HEK293T (cell line): Measurements from ENCODE around the gene SDHA.

Source experiments
- CTCF ChIA-PET: fragments of 350-600 bp; formaldehyde crosslinking; extraction: SDS; loops from one replicate; lab custom pipeline; 2021; ENCODE audit warnings: antibody characterized with exemption, inconsistent platforms; lab: Yijun Ruan, JAX
- POLR2A ChIA-PET: fragments of 350-600 bp; formaldehyde crosslinking; extraction: SDS; loops from one replicate; lab custom pipeline; 2020; ENCODE audit warnings: antibody characterized with exemption, inconsistent platforms; lab: Yijun Ruan, JAX
- DNase-seq: peaks from one replicate; pipeline ENCODE4 v3.0.0; 2012; ENCODE audit warnings: mixed read lengths; ENCODE audit errors: extremely low spot score
- ARNT ChIP-seq: fragments of 450-650 bp; IDR thresholded peaks from 2 replicates; pipeline ENCODE4 v1.6.1; 2017; ENCODE audit warnings: mild to moderate bottlenecking
- BHLHE40 ChIP-seq: fragments of 450-650 bp; IDR thresholded peaks from 2 replicates; pipeline ENCODE4 v1.6.1; 2016; ENCODE audit warnings: mild to moderate bottlenecking, moderate library complexity, borderline replicate concordance
- CTBP1 ChIP-seq: fragments of 450-650 bp; IDR thresholded peaks from 2 replicates; pipeline ENCODE4 v1.6.1; 2016; ENCODE audit warnings: borderline replicate concordance
- ELF4 ChIP-seq: fragments of 450-650 bp; IDR thresholded peaks from 2 replicates; pipeline ENCODE4 v1.6.1; 2017; ENCODE audit warnings: antibody characterized with exemption
- FOXA1 ChIP-seq: fragments of 450-650 bp; IDR thresholded peaks from 2 replicates; pipeline ENCODE4 v1.6.1; 2016; ENCODE audit warnings: mild to moderate bottlenecking
- FOXK2 ChIP-seq: fragments of 450-650 bp; IDR thresholded peaks from 2 replicates; pipeline ENCODE4 v1.6.1; 2016; ENCODE audit warnings: mild to moderate bottlenecking
- FOXM1 ChIP-seq: fragments of 450-650 bp; IDR thresholded peaks from 2 replicates; pipeline ENCODE4 v1.6.1; 2017; ENCODE audit warnings: mild to moderate bottlenecking, borderline replicate concordance
- HDGF ChIP-seq: fragments of 450-650 bp; IDR thresholded peaks from 2 replicates; pipeline ENCODE4 v1.6.1; 2017; ENCODE audit warnings: antibody characterized with exemption, borderline replicate concordance
- L3MBTL2 ChIP-seq: fragments of 450-650 bp; conservative IDR thresholded peaks from 2 replicates; pipeline ENCODE4 v1.6.1; 2016; ENCODE audit warnings: mild to moderate bottlenecking
- LEF1 ChIP-seq: fragments of 450-650 bp; IDR thresholded peaks from 2 replicates; pipeline ENCODE4 v1.6.1; 2017; ENCODE audit warnings: mild to moderate bottlenecking, borderline replicate concordance
- NFRKB ChIP-seq: fragments of 450-650 bp; IDR thresholded peaks from 2 replicates; pipeline ENCODE4 v1.6.1; 2016; ENCODE audit warnings: mild to moderate bottlenecking, moderate library complexity
- PKNOX1 ChIP-seq: fragments of 450-650 bp; IDR thresholded peaks from 2 replicates; pipeline ENCODE4 v1.6.1; 2016
- SP1 ChIP-seq: fragments of 450-650 bp; IDR thresholded peaks from 2 replicates; pipeline ENCODE4 v1.6.1; 2017
- SUZ12 ChIP-seq: fragments of 450-650 bp; IDR thresholded peaks from 2 replicates; pipeline ENCODE4 v1.6.1; 2016; ENCODE audit warnings: mild to moderate bottlenecking
- TARDBP ChIP-seq: fragments of 450-650 bp; IDR thresholded peaks from 2 replicates; pipeline ENCODE4 v1.6.1; 2016
- ZNF384 ChIP-seq: fragments of 450-650 bp; IDR thresholded peaks from 2 replicates; pipeline ENCODE4 v1.6.1; 2016

Gene SDHA

GRCh38 chr5:179401-179800 lies 38.7 kb upstream of the SDHA start:
- DNase-seq, result no peak
- ChIA-PET CTCF (interaction anchor here (1.4 kb wide), 1 partner anchor 9 kb away, joined by 9 read pairs; no protein-coding TSS in a partner anchor), POLR2A (no interaction called here)
- TF ChIP-seq TARDBP, result no peak
- TF ChIP-seq ELF4, result no peak
- no peak for TF ChIP-seq NFRKB
- no peak for TF ChIP-seq L3MBTL2
- TF ChIP-seq ARNT, result no peak
- no peak for TF ChIP-seq BHLHE40
- no peak for TF ChIP-seq LEF1
- no peak for TF ChIP-seq CTBP1
- TF ChIP-seq ZNF384, result no peak
- TF ChIP-seq FOXK2, result no peak
- no peak for TF ChIP-seq SP1
- TF ChIP-seq FOXM1, result no peak
- no peak for TF ChIP-seq PKNOX1

- CTCF ChIA-PET, result interaction anchor here (1.4 kb wide), 1 partner anchor 8 kb away, joined by 9 read pairs; no protein-coding TSS in a partner anchor
- DNase-seq, result peak; percentile 25
- no peak for TF ChIP-seq ARNT
- no peak for TF ChIP-seq PKNOX1
- no peak for TF ChIP-seq L3MBTL2
- TF ChIP-seq SP1, result no peak
- no peak for TF ChIP-seq LEF1
- TF ChIP-seq FOXK2, result no peak
- no peak for TF ChIP-seq HDGF
- TF ChIP-seq NFRKB, result no peak
- TF ChIP-seq CTBP1, result no peak
- TF ChIP-seq SUZ12, result no peak
- TF ChIP-seq ZNF384, result no peak
- no peak for TF ChIP-seq TARDBP
- TF ChIP-seq FOXA1, result no peak
- TF ChIP-seq BHLHE40, result no peak
- TF ChIP-seq ELF4, result no peak
- no peak for TF ChIP-seq FOXM1
- POLR2A ChIA-PET, result interaction anchor here (0.8 to 1.2 kb wide), 4 partner anchors 8 to 91 kb away, joined by 3 to 4 read pairs (median 3); partner anchors contain the start of genes PDCD6 and SDHA
Observed at GRCh38 chr5:180286-180918, 37.7 kb upstream of the SDHA start.

- TF ChIP-seq FOXK2 (no peak), SP1 (no peak), NFRKB (no peak), FOXA1 (no peak), FOXM1 (no peak), ARNT (no peak), BHLHE40 (no peak), TARDBP (no peak), ELF4 (no peak), L3MBTL2 (no peak), LEF1 (no peak), PKNOX1 (no peak), CTBP1 (no peak), SUZ12 (no peak), HDGF (no peak), ZNF384 (no peak)
- ChIA-PET POLR2A (interaction anchor here (0.8 to 1.0 kb wide), 3 partner anchors 7 to 37 kb away, joined by 3 to 4 read pairs (median 3); partner anchors contain the start of gene SDHA), CTCF (interaction anchor here (1.4 kb wide), 1 partner anchor 7 kb away, joined by 9 read pairs; no protein-coding TSS in a partner anchor)
- DNase-seq, result no peak
Observed at GRCh38 chr5:181160-181559, 37.0 kb upstream of the SDHA start.

GRCh38 chr5:181566-181965 lies 36.6 kb upstream of the SDHA start:
- DNase-seq, result no peak
- ChIA-PET POLR2A (no interaction called here), CTCF (no interaction called here)
- TF ChIP-seq SP1 (no peak), TARDBP (no peak), FOXM1 (no peak), ZNF384 (no peak), ELF4 (no peak), NFRKB (no peak), ARNT (no peak), SUZ12 (no peak), HDGF (no peak), L3MBTL2 (no peak), LEF1 (no peak), BHLHE40 (no peak), CTBP1 (no peak), FOXK2 (no peak), FOXA1 (no peak), PKNOX1 (no peak)

- TF ChIP-seq FOXA1, result no peak
- TF ChIP-seq ARNT, result no peak
- TF ChIP-seq NFRKB, result no peak
- no peak for TF ChIP-seq ZNF384
- TF ChIP-seq HDGF, result no peak
- ChIA-PET POLR2A (no interaction called here), CTCF (no interaction called here)
- DNase-seq, result no peak
Observed at GRCh38 chr5:182126-182525, 36.0 kb upstream of the SDHA start.
